OCI-LY3 (cell line): Measurements from ENCODE around the gene MYCBP2.

Experiments
- H2AFZ ChIP-seq: fragments of 200-600, 300-600 bp; shearing (Covaris generic); 2 replicates; pipeline ENCODE4 v1.6.0; 2014; ENCODE audit warnings: antibody characterized with exemption, low read depth, low read length
- H3K27ac ChIP-seq: fragments of 200-600, 300-600 bp; sonication (generic); 2 replicates; pipeline ENCODE4 v1.5.1; 2014; ENCODE audit warnings: mild to moderate bottlenecking, low read length, moderate library complexity, mixed read lengths
- H3K27me3 ChIP-seq: fragments of 200-600, 300-600 bp; sonication (generic); 2 replicates; pipeline ENCODE4 v1.6.1; 2014; ENCODE audit warnings: low read depth, low read length, mixed read lengths
- H3K36me3 ChIP-seq: fragments of 200-600, 300-600 bp; sonication (generic); replicated peaks from 2 replicates; pipeline ENCODE3; 2014; ENCODE audit warnings: low read depth, low read length, mixed read lengths
- H3K4me1 ChIP-seq: fragments of 300-600, 200-600 bp; sonication (generic); 2 replicates; pipeline ENCODE4 v1.6.1; 2014; ENCODE audit warnings: low read length, mixed read lengths
- H3K4me2 ChIP-seq: fragments of 200-600, 300-600 bp; sonication (generic); 2 replicates; pipeline ENCODE4 v1.6.1; 2014; ENCODE audit warnings: low read length, mixed read lengths
- H3K4me3 ChIP-seq: fragments of 300-600, 200-600 bp; sonication (generic); 2 replicates; pipeline ENCODE4 v1.5.1; 2014; ENCODE audit warnings: antibody characterized with exemption, mild to moderate bottlenecking, low read length, moderate library complexity
- H3K79me2 ChIP-seq: fragments of 300-600, 200-600 bp; shearing (Covaris generic); 2 replicates; pipeline ENCODE4 v1.6.1; 2014; ENCODE audit warnings: mild to moderate bottlenecking, low read length, mixed read lengths
- H3K9ac ChIP-seq: fragments of 300-600, 200-600 bp; shearing (Covaris generic); 2 replicates; pipeline ENCODE4 v1.6.0; 2014; ENCODE audit warnings: mild to moderate bottlenecking, low read length, moderate library complexity
- H3K9me3 ChIP-seq: fragments of 200-600, 300-600 bp; shearing (Covaris generic); 2 replicates; pipeline ENCODE4 v1.6.1; 2014; ENCODE audit warnings: low read length, mixed read lengths; ENCODE audit not compliant: insufficient read depth
- H4K20me1 ChIP-seq: fragments of 200-600, 300-600 bp; sonication (generic); 2 replicates; pipeline ENCODE4 v1.6.1; 2016; ENCODE audit warnings: low read length, mixed read lengths; ENCODE audit not compliant: insufficient read depth
- CTCF ChIP-seq: fragments of 200-600, 300-600 bp; sonication (generic); IDR thresholded peaks from 2 replicates; pipeline ENCODE4 v1.5.1; 2014; ENCODE audit warnings: antibody characterized with exemption, low read length, low read depth
- EZH2phosphoT487 ChIP-seq: fragments of 200-600 bp; shearing (Covaris generic); IDR thresholded peaks from 2 replicates; pipeline ENCODE4 v1.6.1; 2018; ENCODE audit warnings: antibody characterized with exemption, mixed run types, low read depth

The MYCBP2 gene

DNA sequence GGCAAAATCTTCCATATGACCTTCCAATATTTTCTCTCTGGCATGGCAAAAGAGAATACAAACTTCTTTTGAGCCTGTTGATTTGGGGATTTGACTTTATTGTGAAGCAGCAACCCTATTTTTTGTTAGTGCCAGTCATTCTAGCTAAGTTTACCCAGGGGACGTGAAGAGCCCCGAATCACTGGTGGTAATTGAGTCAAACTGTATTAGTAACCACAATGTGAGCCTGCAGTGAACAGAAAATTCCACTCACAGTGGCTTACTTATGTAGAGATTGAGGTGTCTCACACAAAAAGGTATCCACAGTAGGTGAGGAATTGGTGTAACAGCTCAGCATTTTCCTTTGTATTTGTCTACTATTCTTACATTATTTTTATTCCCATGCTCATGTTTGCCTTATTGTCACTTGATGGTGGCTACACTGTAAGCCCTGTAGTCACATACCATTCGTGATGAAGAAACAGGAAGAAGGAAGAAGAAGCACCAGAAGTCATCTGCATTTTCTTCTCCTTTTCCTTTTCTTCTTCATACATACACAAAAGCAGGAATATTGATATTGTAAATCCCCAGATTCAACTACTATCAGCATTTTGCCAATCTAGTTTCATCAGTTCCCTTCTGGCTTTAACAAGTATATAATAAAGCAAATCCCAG is 33.3 kb upstream of the MYCBP2 start:
- Histone ChIP-seq H2AFZ (peak overlapping the region; percentile 65), H3K9ac (peak overlapping the region; percentile 22), H3K4me2 (peak overlapping the region; percentile 34)

DNA sequence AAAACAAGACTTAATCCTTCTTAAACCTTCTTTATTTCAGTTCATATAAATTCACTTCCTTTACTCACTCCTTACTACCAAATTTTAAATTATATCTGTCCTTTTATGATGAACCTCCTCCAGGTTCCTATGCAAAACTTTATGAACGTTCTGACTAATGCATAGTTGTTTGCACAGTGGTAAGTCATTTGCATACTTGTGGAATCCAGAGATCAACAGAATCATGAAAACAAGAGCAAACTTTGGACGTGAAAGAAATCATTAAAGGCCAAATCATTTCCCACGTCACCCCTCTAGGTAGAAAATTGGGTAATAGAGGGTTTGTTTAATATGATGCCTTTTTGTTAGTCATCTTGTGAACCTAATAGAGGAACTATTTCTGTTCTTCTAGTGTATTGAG is 32.3 kb upstream of the MYCBP2 start:
- H3K36me3 ChIP-seq = no peaks in the 10 kb centered on the region
- peak overlapping the region; percentile 34 for H3K4me2 ChIP-seq
- no peaks in the 10 kb centered on the region for H4K20me1 ChIP-seq
- H3K79me2 ChIP-seq = no peaks in the 10 kb centered on the region
- no peak for TF ChIP-seq CTCF
- TF ChIP-seq EZH2phosphoT487 = no peak
- no peak overlapping the region for H3K4me3 ChIP-seq
- peaks cover 38% of the 10 kb centered on the region for H3K4me1 ChIP-seq
- no peaks in the 10 kb centered on the region; the same call in 1 of the 2 replicates for H3K27me3 ChIP-seq
- no peaks in the 10 kb centered on the region for H3K9me3 ChIP-seq
- no peak overlapping the region for H3K9ac ChIP-seq
- H3K27ac ChIP-seq = peak overlapping the region; percentile 68
- H2AFZ ChIP-seq = no peak overlapping the region

More for the DNA sequence above, 33.3 kb upstream of the MYCBP2 start:
- Histone ChIP-seq H3K9me3 (no peaks in the 10 kb centered on the region), H3K79me2 (no peaks in the 10 kb centered on the region), H3K4me3 (peak overlapping the region; percentile 5; the same call in 1 of the 2 replicates), H4K20me1 (no peaks in the 10 kb centered on the region), H3K27ac (peak overlapping the region; percentile 68), H3K4me1 (peaks cover 32% of the 10 kb centered on the region), H3K27me3 (no peaks in the 10 kb centered on the region; the same call in 1 of the 2 replicates), H3K36me3 (no peaks in the 10 kb centered on the region)
- no peak for TF ChIP-seq EZH2phosphoT487

DNA sequence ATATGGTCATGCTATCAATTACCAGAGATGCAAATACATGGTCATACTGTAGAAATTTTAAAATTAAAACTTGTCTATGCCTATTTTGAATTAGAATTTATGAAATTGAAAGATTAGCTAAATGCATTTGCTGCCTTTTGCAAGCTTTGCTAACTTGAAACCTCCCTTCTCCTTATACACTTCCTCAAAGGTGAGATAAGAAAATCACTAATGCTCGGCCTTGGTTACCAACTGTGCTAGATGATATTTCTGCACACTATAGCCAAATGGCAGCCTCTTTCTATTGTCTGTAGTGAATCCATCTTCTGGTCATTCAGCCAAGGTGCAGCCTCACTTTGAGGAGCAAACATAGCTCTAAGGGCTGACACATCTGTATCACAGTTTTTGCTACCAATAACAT is 31.1 kb upstream of the MYCBP2 start:
- Histone ChIP-seq H3K36me3 (no peaks in the 10 kb centered on the region), H3K27me3 (no peaks in the 10 kb centered on the region), H2AFZ (no peak overlapping the region), H3K79me2 (no peaks in the 10 kb centered on the region), H3K4me3 (no peak overlapping the region), H3K4me1 (peaks cover 50% of the 10 kb centered on the region), H3K27ac (0 out of 2 replicates have a peak overlapping the region, but pooled peaks have one; percentile 1), H3K9me3 (no peaks in the 10 kb centered on the region), H3K9ac (no peak overlapping the region), H3K4me2 (peak overlapping the region; percentile 33), H4K20me1 (no peaks in the 10 kb centered on the region)
- TF ChIP-seq CTCF (no peak), EZH2phosphoT487 (no peak)

GRCh38 chr13:77356155-77356554 is 29.3 kb upstream of the MYCBP2 start:
- Histone ChIP-seq H3K4me1 (peaks cover 55% of the 10 kb centered on the region), H4K20me1 (no peaks in the 10 kb centered on the region), H3K27ac (no peak overlapping the region), H3K9me3 (no peaks in the 10 kb centered on the region), H3K36me3 (no peaks in the 10 kb centered on the region), H3K4me2 (no peak overlapping the region), H3K79me2 (no peaks in the 10 kb centered on the region), H2AFZ (no peak overlapping the region), H3K27me3 (no peaks in the 10 kb centered on the region), H3K9ac (no peak overlapping the region), H3K4me3 (no peak overlapping the region)
- TF ChIP-seq CTCF (no peak), EZH2phosphoT487 (no peak)
